22Rv1 (cell line): ENCODE measurements around the gene LHX3.

Experiments used
- CTCF ChIP-seq: fragments of 450-650 bp; IDR thresholded peaks from 2 replicates; pipeline ENCODE4 v1.5.1; 2017; ENCODE audit warnings: mild to moderate bottlenecking
- ZFX ChIP-seq: fragments of 450-650 bp; IDR thresholded peaks from 2 replicates; pipeline ENCODE4 v1.6.1; 2017; ENCODE audit warnings: antibody characterized with exemption, borderline replicate concordance

GRCh38 chr9:136235709-136236455 lies 31.0 kb upstream of the LHX3 start:
- TF ChIP-seq CTCF, result no peak
- no peak for TF ChIP-seq ZFX
